Upper lobe of left lung (tissue), 6 donors: ENCODE results near the gene UBTFL1. TPM values are rescaled to one million over a fixed set of nuclear protein-coding genes. Genes with fewer than 3 reads are reported as not detected.

Experiments
- ATAC-seq, 2 donors: fragments of 200-7000 bp; cut with Tn5 transposase; one replicate each; pipeline ENCODE4 v1.9.1; 2022; ENCODE audit warnings: mild to moderate bottlenecking in 2 of 2, moderate library complexity in 2 of 2; ENCODE audit not compliant: low FRiP score in 2 of 2
- DNase-seq, 2 donors: peaks; one replicate each; pipeline ENCODE4 v3.0.0-alpha.2; 2019 to 2020
- H3K27ac ChIP-seq, 4 donors: fragments of 200-600 bp; sonication (generic); one replicate each; pipeline ENCODE4 v1.5.1; 2016 to 2019
- H3K27me3 ChIP-seq, 4 donors: fragments of 200-600 bp; sonication (generic); one replicate each; pipeline ENCODE4 v1.5.1; 2017 to 2019
- H3K36me3 ChIP-seq, 4 donors: fragments of 200-600 bp; sonication (generic); one replicate each; pipeline ENCODE4 v1.5.1; 2016 to 2019
- H3K4me1 ChIP-seq, 4 donors: fragments of 200-600 bp; sonication (generic); one replicate each; pipeline ENCODE4 v1.5.1; 2018 to 2019
- H3K4me3 ChIP-seq, 4 donors: fragments of 200-600 bp; sonication (generic); one replicate each; pipeline ENCODE4 v1.5.1; 2017 to 2019; ENCODE audit warnings: mild to moderate bottlenecking in 2 of 4, moderate library complexity in 1 of 4
- H3K9me3 ChIP-seq, 4 donors: fragments of 200-600 bp; sonication (generic); one replicate each; pipeline ENCODE4 v1.5.1; 2018 to 2019
- CTCF ChIP-seq, 6 experiments: fragments of 450-650 bp in 4 of 6; fragments of 200-600 bp in 2 of 6; sonication (generic) in 2 of 6; IDR thresholded peaks; one replicate each; pipeline ENCODE4 v1.5.1; 2016 to 2019; ENCODE audit warnings: antibody characterized with exemption in 6 of 6
- EP300 ChIP-seq, 4 donors: sonication (generic); formaldehyde crosslinking; IDR thresholded peaks; one replicate each; pipeline ENCODE4 v1.5.1; 2017; ENCODE audit warnings: antibody characterized with exemption in 4 of 4, control low read depth in 2 of 4
- POLR2A ChIP-seq, 4 donors: fragments of 450-650 bp; IDR thresholded peaks; one replicate each; pipeline ENCODE4 v1.5.1; 2016 to 2017; ENCODE audit warnings: antibody characterized with exemption in 4 of 4, mild to moderate bottlenecking in 2 of 4
- POLR2AphosphoS5 ChIP-seq, 2 donors: sonication (generic); formaldehyde crosslinking; IDR thresholded peaks; one replicate each; pipeline ENCODE4 v1.5.1; 2017; ENCODE audit warnings: antibody characterized with exemption in 2 of 2
- WGBS, 2 donors: methylation state at CpG; one replicate each; pipeline ENCODE4 v1.1.5; 2017 to 2018; 5-methylcytosine and 5-hydroxymethylcytosine counted together
- total RNA-seq, 6 donors: library from RNA; depleted of rRNA in 4 of 6; stranded (reverse); fragments of >200 nt in 4 of 6; gene quantifications; one replicate each; pipeline versions ENCODE4 v1.1.0 to v1.2.1, GENCODE V29; 2016 to 2021
- donor health status: DM: no; HTN: no; CAD: no; lungs with moderate emphysema.
- donor health status: DM: no; HTN: yes; CAD: no; lungs with severe emphysema.

The UBTFL1 gene
- total RNA-seq, 6 donors from 2014 or later, result not detected

GRCh38 chr11:90113541-90113940 is 27.8 kb downstream of the UBTFL1 start:
- H3K27me3 ChIP-seq, result no peaks in the 10 kb centered on the region
- no peak for DNase-seq
- no peak overlapping the region for H3K27ac ChIP-seq
- ATAC-seq, result no peak
- TF ChIP-seq POLR2AphosphoS5 (IDR thresholded peaks at IDR 0.05) (no peak), CTCF (IDR thresholded peaks at IDR 0.05) (peak in 1 of 6 experiments; percentile 19), POLR2A (IDR thresholded peaks at IDR 0.05) (no peak), EP300 (IDR thresholded peaks at IDR 0.05) (no peak)
- WGBS, 2 donors, result 4 to 5% methylated on average over 2 of the region's 2 CpGs
- H3K4me1 ChIP-seq, result no peaks in the 10 kb centered on the region
- no peaks in the 10 kb centered on the region for H3K36me3 ChIP-seq
- no peaks in the 10 kb centered on the region for H3K9me3 ChIP-seq
- H3K4me3 ChIP-seq, result no peak overlapping the region

- ATAC-seq, result no peak
- Histone ChIP-seq H3K27me3 (no peaks in the 10 kb centered on the region), H3K4me1 (no peaks in the 10 kb centered on the region), H3K36me3 (no peaks in the 10 kb centered on the region), H3K9me3 (no peaks in the 10 kb centered on the region), H3K4me3 (no peak overlapping the region), H3K27ac (no peak overlapping the region)
- DNase-seq, result no peak
- WGBS, 2 donors, result 83 to 90% methylated on average over 4 of the region's 4 CpGs
- TF ChIP-seq CTCF (IDR thresholded peaks at IDR 0.05) (no peak), EP300 (IDR thresholded peaks at IDR 0.05) (no peak), POLR2AphosphoS5 (IDR thresholded peaks at IDR 0.05) (no peak), POLR2A (IDR thresholded peaks at IDR 0.05) (no peak)
Measured at GRCh38 chr11:90120191-90120590, 34.4 kb downstream of the UBTFL1 start.

- 41 to 73% methylated on average over 1 of the region's 1 CpG for WGBS, 2 donors
- no peak for DNase-seq
- TF ChIP-seq CTCF (IDR thresholded peaks at IDR 0.05) (no peak), EP300 (IDR thresholded peaks at IDR 0.05) (no peak), POLR2AphosphoS5 (IDR thresholded peaks at IDR 0.05) (no peak), POLR2A (IDR thresholded peaks at IDR 0.05) (no peak)
Measured at GRCh38 chr11:90124371-90124770, 38.6 kb downstream of the UBTFL1 start.

GRCh38 chr11:90124946-90125345 is 39.2 kb downstream of the UBTFL1 start:
- WGBS, 2 donors, result 62 to 83% methylated on average over 3 of the region's 3 CpGs
- no peaks in the 10 kb centered on the region for H3K9me3 ChIP-seq
- DNase-seq, result no peak
- ATAC-seq, result no peak
- no peaks in the 10 kb centered on the region for H3K27me3 ChIP-seq
- H3K36me3 ChIP-seq, result no peaks in the 10 kb centered on the region
- H3K27ac ChIP-seq, result no peak overlapping the region
- TF ChIP-seq CTCF (IDR thresholded peaks at IDR 0.05), result no peak
- no peak for TF ChIP-seq POLR2AphosphoS5 (IDR thresholded peaks at IDR 0.05)
- no peak for TF ChIP-seq EP300 (IDR thresholded peaks at IDR 0.05)
- TF ChIP-seq POLR2A (IDR thresholded peaks at IDR 0.05), result no peak
- H3K4me1 ChIP-seq, result no peaks in the 10 kb centered on the region
- no peak overlapping the region for H3K4me3 ChIP-seq

More at GRCh38 chr11:90124371-90124770, 38.6 kb downstream of the UBTFL1 start:
- no peak overlapping the region for H3K4me3 ChIP-seq
- no peaks in the 10 kb centered on the region for H3K4me1 ChIP-seq
- no peak for ATAC-seq
- no peaks in the 10 kb centered on the region for H3K9me3 ChIP-seq
- no peaks in the 10 kb centered on the region for H3K27me3 ChIP-seq
- H3K36me3 ChIP-seq, result no peaks in the 10 kb centered on the region
- H3K27ac ChIP-seq, result no peak overlapping the region
